Kidney tubule cell (primary cell): ENCODE measurements around the gene PLA2G2C.
A peak's percentile ranks its signal among the peaks of the same experiment; 100 is the strongest.
"Not testable (repeated sequence)": the region's sequence is repeated elsewhere in the genome, so short reads cannot be mapped to it uniquely, and the experiment has no call there.

Experiments
- DNase-seq: peaks from one replicate; pipeline ENCODE4 v3.0.0-alpha.2; 2018; ENCODE audit warnings: low spot score

PLA2G2C gene

GRCh38 chr1:20185834-20186782, at the start of gene PLA2G2C, which contains the start of gene UBXN10:
PLA2G2C (minus strand) TSS chr1:20186518; CDS start chr1:20177363, 9,155 bp downstream.
UBXN10 (plus strand) TSS chr1:20186096; CDS start chr1:20190562, 4,466 bp downstream.
- DNase-seq, result peak; percentile 59

GRCh38 chr1:20234788-20235535, 48.6 kb upstream of the PLA2G2C start:
- DNase-seq, result peak; percentile 50

GRCh38 chr1:20233866-20234265, 47.5 kb upstream of the PLA2G2C start:
- no peak for DNase-seq

- DNase-seq, result peak; percentile 19
Measured at GRCh38 chr1:20233394-20233793, 47.1 kb upstream of the PLA2G2C start.

- not testable (repeated sequence) for DNase-seq
Measured at GRCh38 chr1:20232564-20232963, 46.2 kb upstream of the PLA2G2C start.

GRCh38 chr1:20229171-20229570, 42.9 kb upstream of the PLA2G2C start:
- DNase-seq, result no peak

- no peak for DNase-seq
Measured at GRCh38 chr1:20228314-20228825, 42.1 kb upstream of the PLA2G2C start.

- no peak for DNase-seq
Measured at GRCh38 chr1:20227704-20228103, 41.4 kb upstream of the PLA2G2C start.

- no peak for DNase-seq
Measured at GRCh38 chr1:20224546-20224945, 38.2 kb upstream of the PLA2G2C start.

GRCh38 chr1:20223551-20224419, 37.5 kb upstream of the PLA2G2C start:
- DNase-seq, result no peak

GRCh38 chr1:20223106-20223505, 36.8 kb upstream of the PLA2G2C start:
- DNase-seq, result no peak

GRCh38 chr1:20220036-20220435, 33.7 kb upstream of the PLA2G2C start:
- DNase-seq, result no peak

GRCh38 chr1:20219053-20219452, 32.7 kb upstream of the PLA2G2C start:
- not testable (repeated sequence) for DNase-seq

- DNase-seq, result peak; percentile 40
Measured at GRCh38 chr1:20216574-20216973, 30.3 kb upstream of the PLA2G2C start.

GRCh38 chr1:20215716-20216115, 29.4 kb upstream of the PLA2G2C start:
- DNase-seq, result no peak

- DNase-seq, result peak; percentile 95
Measured at GRCh38 chr1:20212685-20213331, 26.5 kb upstream of the PLA2G2C start.

- peak; percentile 7 for DNase-seq
Measured at GRCh38 chr1:20212085-20212684, 25.9 kb upstream of the PLA2G2C start.

GRCh38 chr1:20211511-20211931, 25.2 kb upstream of the PLA2G2C start:
- DNase-seq, result peak; percentile 84

- no peak for DNase-seq
Measured at GRCh38 chr1:20210736-20211460, 24.6 kb upstream of the PLA2G2C start.

GRCh38 chr1:20209471-20209870, 23.2 kb upstream of the PLA2G2C start:
- no peak for DNase-seq
